HPDE6-E6E7 (cell line): Measurements from ENCODE around the gene DNAJC5.

Experiments used
- DNase-seq: peaks from one replicate; pipeline ENCODE4 v3.0.0; 2011; ENCODE audit warnings: missing footprints; ENCODE audit errors: extremely low spot score

Gene DNAJC5

DNA sequence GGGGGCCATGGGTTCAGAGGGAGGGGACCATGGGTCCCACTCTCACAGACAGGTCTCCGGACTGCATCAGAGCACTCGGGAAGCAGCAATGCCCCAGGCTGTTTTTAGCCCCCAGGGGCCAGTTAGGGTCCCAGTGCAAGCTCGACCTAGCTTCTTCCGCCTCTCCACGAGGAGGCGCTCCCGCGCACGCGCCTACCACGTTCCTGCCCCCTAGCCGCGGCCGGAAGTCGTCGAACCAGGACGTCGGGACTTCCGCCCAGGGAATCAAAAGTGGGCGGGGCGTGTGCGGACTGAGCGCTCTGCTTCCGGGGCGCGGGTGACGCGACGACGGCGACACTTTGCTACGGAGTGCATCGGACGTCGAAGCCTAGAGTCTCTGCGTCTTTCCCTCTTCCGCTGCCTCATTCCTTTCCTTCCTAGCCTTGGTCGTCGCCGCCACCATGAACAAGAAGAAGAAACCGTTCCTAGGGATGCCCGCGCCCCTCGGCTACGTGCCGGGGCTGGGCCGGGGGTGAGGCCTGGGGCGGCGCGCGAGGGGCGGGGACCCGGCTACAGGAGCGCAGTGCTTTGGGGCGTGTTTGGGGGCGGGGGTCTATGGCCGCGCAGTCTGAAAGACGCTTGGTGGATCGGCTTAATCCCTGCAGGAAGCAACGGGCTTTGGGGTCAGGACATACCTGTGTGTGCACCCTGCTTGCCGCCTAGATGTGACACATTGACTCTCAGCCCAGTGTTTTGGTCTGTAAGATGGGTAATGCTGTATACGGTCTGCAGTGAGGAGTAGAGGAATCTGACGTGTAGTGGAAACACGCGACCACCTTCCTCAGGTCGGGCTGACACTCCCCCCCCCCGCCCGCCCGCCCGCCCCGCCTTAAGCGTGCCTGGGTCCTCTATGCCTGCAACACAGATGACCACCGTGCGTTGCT, 86.1 kb downstream of the DNAJC5 start, which contains the start of gene PRPF6:
Gene PRPF6 (plus strand): TSS at position 327 of the 923 bp plus-strand sequence. CDS start 114 bp downstream, at position 441.
- peak; percentile 98 for DNase-seq

DNA sequence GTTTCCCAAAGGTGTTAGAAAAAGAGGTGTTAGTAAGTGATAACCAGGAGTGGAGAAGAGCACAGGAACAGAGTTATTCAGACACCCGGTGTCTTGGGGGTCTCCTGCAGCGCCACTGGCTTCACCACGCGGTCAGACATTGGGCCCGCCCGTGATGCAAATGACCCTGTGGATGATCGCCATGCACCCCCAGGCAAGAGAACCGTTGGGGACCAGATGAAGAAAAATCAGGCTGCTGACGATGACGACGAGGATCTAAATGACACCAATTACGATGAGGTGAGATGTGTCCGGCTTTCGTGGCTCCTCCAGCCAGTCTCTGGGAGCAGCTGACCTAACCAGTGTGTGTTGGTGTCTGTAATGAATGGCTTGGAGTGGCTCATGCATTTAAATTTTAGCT, 88.0 kb downstream of the DNAJC5 start:
- no peak for DNase-seq
